ENCODE results near the gene HMCN2. TPM values are rescaled to one million over a fixed set of nuclear protein-coding genes. Genes with fewer than 3 reads are reported as not detected.

HMCN2 gene
- total RNA-seq, 6 donors from 2014 or later = 0.76 to 7.3 (median 1.5) TPM

- TF ChIP-seq POLR2AphosphoS5 (IDR thresholded peaks at IDR 0.05) (no peak), CTCF (IDR thresholded peaks at IDR 0.05) (no peak), POLR2A (IDR thresholded peaks at IDR 0.05) (no peak), EP300 (IDR thresholded peaks at IDR 0.05) (no peak)
- WGBS, 2 donors = 86 to 88% methylated on average over 4 to 6 of the region's 6 CpGs
- H3K4me1 ChIP-seq = peaks cover 0 to 4% (median 2%) of the 10 kb centered on the region in 4 donors
- ATAC-seq (ENCODE audit: low FRiP score in 2 of 2) (no peak), DNase-seq (no peak)
- no peak overlapping the region for H3K4me3 ChIP-seq
- H3K36me3 ChIP-seq = no peaks in the 10 kb centered on the region
- H3K27ac ChIP-seq = no peak overlapping the region
- H3K27me3 ChIP-seq = peaks cover 0 to 5% (median 3%) of the 10 kb centered on the region in 4 donors
- peaks cover 4 to 16% (median 9%) of the 10 kb centered on the region in 4 donors for H3K9me3 ChIP-seq
These were observed 172.9 kb downstream of the HMCN2 start for GRCh38 chr9:130438382-130438981.

- H3K4me1 ChIP-seq = peaks cover 12 to 19% (median 17%) of the 10 kb centered on the region in 4 donors
- H3K27ac ChIP-seq = no peak overlapping the region
- no peaks in the 10 kb centered on the region for H3K27me3 ChIP-seq
- no peak overlapping the region for H3K4me3 ChIP-seq
- ATAC-seq (ENCODE audit: low FRiP score in 2 of 2) (no peak), DNase-seq (no peak)
- H3K9me3 ChIP-seq = peaks cover 4 to 16% (median 9%) of the 10 kb centered on the region in 4 donors
- TF ChIP-seq EP300 (IDR thresholded peaks at IDR 0.05) (no peak), POLR2AphosphoS5 (IDR thresholded peaks at IDR 0.05) (no peak)
- no peaks in the 10 kb centered on the region for H3K36me3 ChIP-seq
- WGBS, 2 donors = 96 to 97% methylated on average over 1 of the region's 1 CpG
These were observed 175.5 kb downstream of the HMCN2 start for GRCh38 chr9:130441031-130441430.

GRCh38 chr9:130442746-130443455 lies 177.3 kb downstream of the HMCN2 start:
- Histone ChIP-seq H3K4me3 (no peak overlapping the region), H3K27ac (no peak overlapping the region), H3K36me3 (no peaks in the 10 kb centered on the region), H3K9me3 (peaks cover 4 to 16% (median 9%) of the 10 kb centered on the region in 4 donors), H3K4me1 (peaks cover 31 to 38% (median 36%) of the 10 kb centered on the region in 4 donors), H3K27me3 (no peaks in the 10 kb centered on the region)
- TF ChIP-seq POLR2AphosphoS5 (IDR thresholded peaks at IDR 0.05) = no peak
- no peak for TF ChIP-seq POLR2A (IDR thresholded peaks at IDR 0.05)
- TF ChIP-seq EP300 (IDR thresholded peaks at IDR 0.05) = no peak
- TF ChIP-seq CTCF (IDR thresholded peaks at IDR 0.05) = no peak
- WGBS, 2 donors = 93 to 94% methylated on average over 2 to 9 of the region's 9 CpGs
- DNase-seq = no peak
- no peak for ATAC-seq (ENCODE audit: low FRiP score in 2 of 2)

- Histone ChIP-seq H3K27me3 (no peaks in the 10 kb centered on the region), H3K27ac (no peak overlapping the region), H3K9me3 (peaks cover 4 to 16% (median 9%) of the 10 kb centered on the region in 4 donors), H3K4me1 (peaks cover 33 to 43% (median 39%) of the 10 kb centered on the region in 4 donors), H3K36me3 (no peaks in the 10 kb centered on the region), H3K4me3 (no peak overlapping the region)
- no peak for ATAC-seq (ENCODE audit: low FRiP score in 2 of 2)
- no peak for TF ChIP-seq POLR2A (IDR thresholded peaks at IDR 0.05)
- no peak for TF ChIP-seq POLR2AphosphoS5 (IDR thresholded peaks at IDR 0.05)
- TF ChIP-seq EP300 (IDR thresholded peaks at IDR 0.05) = no peak
- no peak for TF ChIP-seq CTCF (IDR thresholded peaks at IDR 0.05)
- DNase-seq = no peak
- WGBS, 2 donors = 57 to 74% methylated on average over 4 to 6 of the region's 6 CpGs
These were observed 177.9 kb downstream of the HMCN2 start for GRCh38 chr9:130443456-130443801.

GRCh38 chr9:130443840-130444492 lies 178.4 kb downstream of the HMCN2 start:
- WGBS, 2 donors = 52 to 60% methylated on average over 10 to 12 of the region's 14 CpGs
- DNase-seq = no peak
- Histone ChIP-seq H3K27me3 (no peaks in the 10 kb centered on the region), H3K9me3 (peaks cover 4 to 16% (median 9%) of the 10 kb centered on the region in 4 donors), H3K4me3 (peak overlapping the region in 3 of 4 donors; percentile 56 to 68 (median 63)), H3K27ac (peak overlapping the region in 3 of 4 donors; percentile 75 to 86 (median 85)), H3K4me1 (peaks cover 33 to 48% (median 39%) of the 10 kb centered on the region in 4 donors), H3K36me3 (no peaks in the 10 kb centered on the region)
- no peak for ATAC-seq (ENCODE audit: low FRiP score in 2 of 2)
- TF ChIP-seq POLR2AphosphoS5 (IDR thresholded peaks at IDR 0.05) (no peak), POLR2A (IDR thresholded peaks at IDR 0.05) (no peak), CTCF (IDR thresholded peaks at IDR 0.05) (no peak), EP300 (IDR thresholded peaks at IDR 0.05) (no peak)

All from upper lobe of left lung (tissue), 6 donors.